NCI-H2196 (cell line): ENCODE data around the gene CLK4.

Experiments used
- DNase-seq: peaks from one replicate; lab custom pipeline; 2025; ENCODE audit not compliant: unreplicated experiment; lab: John Stamatoyannopoulos, UW

CLK4 gene

DNA sequence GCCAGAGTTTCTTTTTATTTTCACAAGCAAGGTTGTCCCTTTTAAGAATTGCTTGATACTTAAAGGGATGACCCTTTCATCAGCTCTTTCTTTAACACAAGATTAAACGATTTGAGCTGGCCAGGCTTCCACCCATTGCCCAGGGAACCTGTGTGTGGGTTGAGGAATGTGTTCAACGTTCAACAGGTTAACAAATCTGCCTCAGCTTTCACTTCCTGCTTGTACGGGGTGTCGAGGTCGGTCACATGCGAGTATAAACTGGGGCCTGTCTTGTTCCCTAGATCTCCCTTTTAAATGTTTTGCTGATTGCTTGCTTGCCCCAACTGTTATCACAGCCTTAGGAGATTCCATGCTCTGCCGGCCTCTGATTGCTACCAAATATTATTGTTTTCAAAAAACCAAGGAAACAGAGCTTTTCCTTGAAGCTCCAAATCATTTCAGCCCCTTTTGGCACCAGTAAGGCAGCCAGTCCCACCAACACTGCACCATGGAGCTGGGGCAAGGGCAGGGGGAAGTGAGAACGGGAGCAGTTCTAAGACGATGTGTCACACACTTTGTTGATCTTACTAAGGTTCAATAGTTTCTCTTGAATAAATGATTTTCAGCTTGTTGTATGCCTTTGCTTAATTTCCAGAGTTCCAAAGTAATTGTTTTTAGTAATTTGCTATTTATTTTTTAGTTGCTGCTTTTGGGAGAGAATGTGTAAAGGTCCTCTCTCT is 10.7 kb upstream of the CLK4 start:
- DNase-seq = no peak

GRCh38 chr5:178632285-178632684 is 5.4 kb upstream of the CLK4 start:
- no peak for DNase-seq

DNA sequence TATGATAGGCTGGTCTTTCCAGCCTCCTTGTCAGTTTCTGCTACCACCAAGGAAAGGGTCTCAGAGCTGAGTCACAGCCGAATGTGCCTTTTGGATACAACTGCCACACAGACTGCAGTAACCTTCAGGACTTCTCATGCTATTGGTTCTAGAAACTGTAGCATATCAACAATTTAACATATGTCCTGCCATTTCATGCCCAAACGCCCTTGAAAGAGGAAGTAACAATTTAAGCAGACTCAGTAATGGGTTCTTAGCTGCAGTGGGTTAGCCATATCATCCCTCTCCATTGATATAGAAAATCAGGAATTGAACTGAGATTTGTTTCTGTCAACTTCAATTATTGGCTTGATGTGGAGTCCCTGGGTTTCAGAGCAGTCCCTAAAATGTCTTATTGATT is 4.1 kb upstream of the CLK4 start:
- DNase-seq = no peak

DNA sequence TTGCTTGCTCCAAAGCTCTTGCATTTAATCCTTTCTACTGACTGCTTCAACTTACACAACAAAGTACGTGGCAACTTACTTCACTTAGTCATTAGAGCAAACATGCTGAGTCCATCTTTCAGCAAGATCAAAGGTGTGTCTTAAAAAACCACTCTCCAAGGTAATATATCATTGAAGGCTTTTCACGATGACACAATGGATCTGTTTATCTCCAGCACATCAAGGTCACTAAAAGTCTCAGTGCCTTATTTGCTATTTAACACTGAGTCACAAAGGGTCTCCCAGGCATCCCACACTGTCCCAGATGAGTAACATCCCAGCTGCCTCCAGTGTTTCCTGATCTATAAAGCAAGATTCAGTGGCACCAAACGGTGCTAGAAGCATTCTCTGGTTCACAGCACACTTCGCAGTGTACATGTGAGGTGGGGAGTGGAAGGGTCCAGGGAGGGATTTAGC is 3.7 kb upstream of the CLK4 start:
- DNase-seq = no peak

- no peak for DNase-seq
These were observed 379 bp upstream of the CLK4 start for GRCh38 chr5:178627259-178627598.

DNA sequence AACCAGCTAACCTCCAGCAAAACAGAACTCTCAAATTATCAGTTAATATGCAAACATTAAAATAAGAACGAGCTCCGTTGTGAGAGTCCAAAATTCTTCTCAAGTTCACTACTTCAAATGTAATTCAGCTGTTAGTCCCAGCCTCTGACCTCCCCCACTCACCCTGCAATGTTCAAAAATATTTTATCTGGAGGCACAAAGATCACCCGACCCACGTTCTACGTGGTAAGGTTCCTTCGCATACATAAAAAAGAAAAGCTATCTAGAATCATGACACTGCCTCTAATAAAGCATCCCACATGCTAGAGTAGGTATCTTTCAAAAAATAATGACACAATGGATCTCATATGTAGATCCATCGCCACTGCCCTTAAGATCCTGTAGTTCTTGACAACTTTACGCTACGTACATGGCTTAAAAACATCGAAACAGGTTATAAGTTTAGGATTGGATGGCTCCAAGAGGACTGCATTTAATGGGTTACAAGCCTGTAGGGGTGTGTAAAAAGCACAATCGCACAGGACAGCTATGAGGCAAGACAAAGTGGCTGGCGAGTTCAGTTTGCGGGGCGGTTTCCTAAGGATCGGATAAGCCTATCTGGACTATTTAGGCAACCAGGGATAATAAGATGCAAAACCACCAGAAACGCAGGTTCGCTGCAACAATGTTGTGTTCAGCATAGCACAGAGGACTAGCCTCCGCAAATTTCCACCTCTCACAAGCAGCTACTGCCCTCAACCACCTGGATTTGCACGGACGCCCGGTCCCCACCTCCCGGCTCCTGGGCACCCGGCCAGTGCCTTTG is 969 bp downstream of the CLK4 start:
- DNase-seq = peak; percentile 33

DNA sequence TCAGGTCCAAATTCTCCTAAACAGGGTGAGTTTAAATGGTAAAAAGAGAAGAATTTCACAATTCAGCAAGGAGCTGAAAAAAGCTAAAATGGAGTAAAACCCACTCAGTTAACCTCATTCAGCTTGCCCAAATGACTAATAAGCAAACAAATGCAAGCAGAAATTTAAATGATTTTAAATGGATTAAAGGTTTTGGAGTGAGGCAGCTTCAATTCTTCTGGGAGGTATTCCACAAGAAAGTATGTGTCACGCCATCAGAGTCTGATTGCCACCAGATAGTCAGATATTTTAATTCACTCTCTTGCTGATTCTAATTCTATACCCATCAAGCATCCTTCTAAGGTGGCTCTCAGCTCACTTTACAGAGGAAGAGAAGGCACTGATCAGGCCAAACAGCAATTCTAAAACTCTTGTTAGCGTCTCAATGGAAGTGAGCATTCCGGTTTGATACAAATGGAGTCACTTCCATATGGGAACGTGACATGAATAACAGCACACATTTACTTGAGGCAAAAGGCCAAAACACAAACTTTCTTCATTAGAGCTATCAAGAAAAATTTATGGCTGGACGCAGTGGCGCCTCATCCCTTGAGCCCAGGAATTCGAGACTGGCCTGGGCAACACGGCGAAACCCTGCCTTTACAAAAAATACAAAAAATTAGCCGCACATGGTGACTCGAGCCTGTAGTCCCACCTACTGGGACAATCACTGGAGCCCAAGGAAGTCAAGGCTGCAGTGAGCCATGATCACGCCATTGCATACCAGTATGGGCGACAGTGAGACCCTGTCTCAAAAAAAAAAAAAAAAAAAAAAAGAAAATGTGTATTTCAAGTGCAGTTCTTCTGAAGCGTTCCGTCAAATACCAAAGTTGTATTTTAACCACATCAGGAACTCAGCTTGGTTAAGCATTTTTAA is 2.0 kb downstream of the CLK4 start:
- DNase-seq = no peak

GRCh38 chr5:178622679-178623247 is 4.1 kb downstream of the CLK4 start:
- no peak for DNase-seq

DNA sequence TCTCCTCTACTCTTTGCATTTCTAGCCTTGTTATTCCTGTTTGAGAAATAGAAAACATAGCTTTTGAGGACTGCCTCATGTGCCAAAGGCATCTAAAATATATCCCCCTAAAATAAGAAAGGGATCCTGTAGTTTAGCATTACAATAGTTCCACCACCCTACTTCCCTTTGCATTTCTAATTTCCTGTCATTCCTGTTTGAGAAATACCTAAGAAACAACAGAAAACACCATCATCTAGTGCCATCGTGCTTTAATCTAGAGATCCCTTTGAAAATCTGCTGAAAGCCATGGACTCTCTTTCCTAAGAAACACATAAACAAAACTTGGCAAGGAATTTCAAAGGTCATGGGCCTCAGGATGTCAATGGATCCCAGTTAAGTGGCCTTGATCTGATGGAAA is 7.5 kb downstream of the CLK4 start:
- no peak for DNase-seq

- DNase-seq = no peak
These were observed 14.6 kb downstream of the CLK4 start for GRCh38 chr5:178612299-178612698.

GRCh38 chr5:178606269-178606668 is 20.6 kb downstream of the CLK4 start:
- no peak for DNase-seq

GRCh38 chr5:178605788-178606187 is 21.1 kb downstream of the CLK4 start:
- no peak for DNase-seq

DNA sequence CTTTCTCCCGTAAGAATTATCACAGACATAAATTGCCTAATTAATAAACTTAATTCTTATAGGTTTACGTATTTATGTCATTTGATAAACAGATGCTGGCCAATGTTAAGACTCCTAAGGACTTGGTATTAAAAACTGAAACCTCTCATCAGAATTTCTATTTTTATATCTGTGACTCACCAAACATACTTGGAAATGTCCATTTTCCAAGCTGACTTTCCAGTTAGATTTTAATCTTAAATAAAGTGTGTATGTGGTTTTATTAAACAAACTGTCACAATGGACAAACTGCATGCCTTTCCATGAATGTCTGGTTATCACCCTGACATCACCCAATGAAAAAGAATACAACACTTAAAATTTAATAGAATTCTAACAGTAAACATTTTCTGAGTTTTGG is 24.1 kb downstream of the CLK4 start:
- no peak for DNase-seq

DNA sequence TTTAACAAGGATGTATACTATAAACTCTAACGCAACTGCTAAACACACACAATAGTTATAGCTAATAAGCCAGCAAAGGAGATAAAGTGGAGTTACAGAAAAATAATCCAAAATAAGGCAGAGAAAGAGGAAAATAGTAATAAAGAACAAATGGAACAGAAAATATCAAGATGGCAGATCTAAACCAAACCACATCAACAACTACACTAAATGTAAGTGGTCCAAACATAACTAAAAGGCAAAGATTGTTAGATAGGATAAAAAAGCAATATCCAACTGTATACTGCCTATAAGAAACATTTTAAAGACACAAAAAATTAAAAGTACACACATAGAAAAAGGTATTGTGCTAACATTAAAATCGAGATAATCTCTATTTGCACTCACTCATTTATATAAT is 31.1 kb downstream of the CLK4 start:
- DNase-seq = no peak

- no peak for DNase-seq
These were observed 31.7 kb downstream of the CLK4 start for GRCh38 chr5:178595150-178595549.

- no peak for DNase-seq
These were observed 35.9 kb downstream of the CLK4 start for GRCh38 chr5:178590924-178591423.

DNA sequence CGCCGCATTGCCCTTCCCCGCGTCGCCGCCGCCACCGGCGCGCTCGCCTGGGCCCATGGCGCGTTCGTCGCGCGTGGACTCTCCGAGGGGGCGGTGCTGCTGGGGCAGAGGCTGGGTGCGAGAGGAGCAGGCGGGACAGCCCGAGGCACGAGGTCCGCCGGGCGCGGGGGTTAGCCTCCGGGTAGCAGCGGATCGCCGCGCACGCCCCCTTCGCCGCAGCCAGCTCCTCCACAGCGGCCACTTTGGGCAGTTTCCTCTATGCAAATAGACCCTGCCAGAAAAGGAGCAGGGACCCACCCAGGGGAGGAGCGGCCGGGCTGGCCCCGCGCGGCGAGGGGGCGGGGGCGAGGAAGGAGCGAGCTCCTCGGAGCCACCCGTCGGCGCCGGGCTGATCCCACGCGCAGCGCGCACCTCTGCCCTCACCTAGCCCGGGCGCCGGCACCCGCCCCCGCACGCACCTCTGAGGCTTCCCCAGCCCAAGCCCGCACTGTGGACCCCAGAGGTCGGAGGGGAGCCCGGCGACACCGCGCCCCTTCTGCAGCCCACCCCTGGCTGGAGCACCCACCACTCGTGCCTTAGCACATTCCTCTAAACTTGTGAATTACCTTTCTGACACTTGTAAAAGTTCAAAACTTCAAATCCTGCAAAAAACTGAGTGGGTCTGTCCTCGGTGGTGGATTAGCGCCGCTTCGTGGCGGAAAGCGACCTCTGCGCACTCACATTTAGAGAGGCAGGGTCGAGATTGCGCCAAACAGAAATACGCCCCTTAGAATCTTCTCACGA is 36.5 kb downstream of the CLK4 start, which contains the start of gene COL23A1:
Gene COL23A1 (minus strand): TSS at position 253 of the 783 bp plus-strand sequence.
- no peak for DNase-seq

DNA sequence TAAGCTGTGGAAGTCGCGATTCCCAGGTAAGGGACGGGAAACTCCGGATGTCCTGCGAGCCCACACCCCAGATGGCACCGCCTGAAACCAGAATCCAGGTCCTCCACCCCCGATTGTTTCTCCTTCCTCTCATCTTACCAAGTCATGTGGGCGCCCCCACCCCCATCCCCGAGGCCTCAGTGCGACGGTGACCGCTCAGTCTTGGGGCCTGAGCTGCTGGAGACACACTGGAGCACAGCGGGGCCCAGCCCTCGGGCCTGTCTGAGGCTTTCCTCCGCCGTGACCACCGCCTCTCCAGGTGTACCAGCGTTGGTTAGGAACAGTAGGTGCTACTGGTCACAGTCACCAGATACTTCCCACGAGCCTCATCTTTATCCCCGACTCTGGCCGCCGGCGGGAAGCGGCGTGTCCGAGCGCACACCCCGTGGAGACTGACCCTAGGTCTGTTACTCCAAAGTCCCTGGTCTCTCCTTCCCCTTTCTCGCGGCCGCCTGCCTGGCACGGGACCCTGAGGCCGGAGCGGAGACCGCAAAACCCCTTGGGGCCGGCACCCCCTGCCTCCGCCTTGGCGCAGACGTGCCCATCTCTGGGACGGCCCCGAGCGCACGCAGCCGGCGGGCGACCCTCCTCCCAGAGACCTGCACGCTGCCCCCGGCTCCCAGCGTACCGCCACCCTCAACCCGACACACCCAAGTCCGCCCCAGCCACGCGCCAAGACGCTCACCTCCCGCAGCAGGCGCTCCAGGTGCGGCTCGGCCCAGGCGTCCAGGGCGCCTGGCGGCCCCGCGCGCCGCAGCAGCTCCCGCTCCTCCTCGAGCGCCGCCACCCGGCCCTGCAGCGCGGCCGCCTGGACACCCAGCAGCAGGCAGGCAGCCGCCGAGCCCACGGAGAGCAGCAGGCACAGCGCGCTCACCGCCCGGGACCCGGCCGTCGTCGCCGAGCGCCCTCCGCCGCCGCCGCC is 37.4 kb downstream of the CLK4 start:
- DNase-seq = no peak

GRCh38 chr5:178588769-178589168 is 38.1 kb downstream of the CLK4 start:
- no peak for DNase-seq
